Measurements from ENCODE around the gene TAF11L2. TPM values are rescaled to one million over a fixed set of nuclear protein-coding genes. Genes with fewer than 3 reads are reported as not detected.
"Not testable (repeated sequence)": the region's sequence is repeated elsewhere in the genome, so short reads cannot be mapped to it uniquely, and the experiment has no call there.

Gene TAF11L2
- total RNA-seq, 1 donor from 2014 or later = not detected

- H3K4me1 Mint-ChIP-seq (ENCODE audit: unreplicated experiment) = no peaks in the 10 kb centered on the region
- no peak for DNase-seq (ENCODE audit: low spot score)
- TF ChIP-seq, protein P1, sequence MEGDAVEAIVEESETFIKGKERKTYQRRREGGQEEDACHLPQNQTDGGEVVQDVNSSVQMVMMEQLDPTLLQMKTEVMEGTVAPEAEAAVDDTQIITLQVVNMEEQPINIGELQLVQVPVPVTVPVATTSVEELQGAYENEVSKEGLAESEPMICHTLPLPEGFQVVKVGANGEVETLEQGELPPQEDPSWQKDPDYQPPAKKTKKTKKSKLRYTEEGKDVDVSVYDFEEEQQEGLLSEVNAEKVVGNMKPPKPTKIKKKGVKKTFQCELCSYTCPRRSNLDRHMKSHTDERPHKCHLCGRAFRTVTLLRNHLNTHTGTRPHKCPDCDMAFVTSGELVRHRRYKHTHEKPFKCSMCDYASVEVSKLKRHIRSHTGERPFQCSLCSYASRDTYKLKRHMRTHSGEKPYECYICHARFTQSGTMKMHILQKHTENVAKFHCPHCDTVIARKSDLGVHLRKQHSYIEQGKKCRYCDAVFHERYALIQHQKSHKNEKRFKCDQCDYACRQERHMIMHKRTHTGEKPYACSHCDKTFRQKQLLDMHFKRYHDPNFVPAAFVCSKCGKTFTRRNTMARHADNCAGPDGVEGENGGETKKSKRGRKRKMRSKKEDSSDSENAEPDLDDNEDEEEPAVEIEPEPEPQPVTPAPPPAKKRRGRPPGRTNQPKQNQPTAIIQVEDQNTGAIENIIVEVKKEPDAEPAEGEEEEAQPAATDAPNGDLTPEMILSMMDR (IDR thresholded peaks at IDR 0.05; ENCODE audit: unreplicated experiment) = no peak
- no peaks in the 10 kb centered on the region for H3K27me3 Mint-ChIP-seq (ENCODE audit: unreplicated experiment)
- no peak overlapping the region for H3K27ac Mint-ChIP-seq (ENCODE audit: unreplicated experiment)
- no peaks in the 10 kb centered on the region for H3K36me3 Mint-ChIP-seq (ENCODE audit: low read depth, unreplicated experiment)
- no peaks in the 10 kb centered on the region for H3K9me3 Mint-ChIP-seq (ENCODE audit: unreplicated experiment)
- H3K4me3 Mint-ChIP-seq (ENCODE audit: unreplicated experiment) = no peak overlapping the region
Observed at GRCh38 chr5:17470064-17470463, 28.0 kb upstream of the TAF11L2 start.

DNA sequence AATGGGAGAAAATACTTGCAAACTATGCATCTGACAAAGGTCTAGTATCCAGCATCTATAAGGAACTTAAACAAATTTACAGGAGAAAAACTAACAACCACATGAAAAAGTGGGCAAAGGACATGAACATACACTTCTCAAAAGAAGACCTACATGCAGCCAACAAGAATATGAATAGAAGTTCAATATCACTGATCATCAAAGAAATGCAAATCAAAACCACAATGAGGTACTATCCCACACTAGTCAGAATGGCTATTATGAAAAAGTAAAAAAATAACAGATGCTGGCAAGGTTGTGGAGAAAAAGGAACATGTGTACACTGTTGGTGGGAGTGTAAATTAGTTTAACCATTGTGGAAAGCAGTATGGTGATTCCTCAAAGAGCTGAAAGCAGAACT, 23.0 kb upstream of the TAF11L2 start:
- not testable (repeated sequence) for H3K27me3 Mint-ChIP-seq (ENCODE audit: unreplicated experiment); H3K9me3 Mint-ChIP-seq (ENCODE audit: unreplicated experiment); H3K4me1 Mint-ChIP-seq (ENCODE audit: unreplicated experiment); DNase-seq (ENCODE audit: low spot score); H3K4me3 Mint-ChIP-seq (ENCODE audit: unreplicated experiment); H3K36me3 Mint-ChIP-seq (ENCODE audit: low read depth, unreplicated experiment); H3K27ac Mint-ChIP-seq (ENCODE audit: unreplicated experiment)

GRCh38 chr5:17477043-17477442, 21.0 kb upstream of the TAF11L2 start:
- DNase-seq (ENCODE audit: low spot score) = no peak
- Mint-ChIP-seq H3K27ac (ENCODE audit: unreplicated experiment) (no peak overlapping the region), H3K4me3 (ENCODE audit: unreplicated experiment) (no peak overlapping the region), H3K27me3 (ENCODE audit: unreplicated experiment) (peaks cover 8% of the 10 kb centered on the region), H3K4me1 (ENCODE audit: unreplicated experiment) (peaks cover 2% of the 10 kb centered on the region), H3K36me3 (ENCODE audit: low read depth, unreplicated experiment) (no peaks in the 10 kb centered on the region), H3K9me3 (ENCODE audit: unreplicated experiment) (no peaks in the 10 kb centered on the region)
- TF ChIP-seq, protein P1 (IDR thresholded peaks at IDR 0.05; ENCODE audit: unreplicated experiment) = no peak

- TF ChIP-seq, protein P1 (IDR thresholded peaks at IDR 0.05; ENCODE audit: unreplicated experiment) = no peak
- H3K36me3 Mint-ChIP-seq (ENCODE audit: low read depth, unreplicated experiment) = no peaks in the 10 kb centered on the region
- no peak overlapping the region for H3K27ac Mint-ChIP-seq (ENCODE audit: unreplicated experiment)
- H3K9me3 Mint-ChIP-seq (ENCODE audit: unreplicated experiment) = no peaks in the 10 kb centered on the region
- no peak overlapping the region for H3K4me3 Mint-ChIP-seq (ENCODE audit: unreplicated experiment)
- H3K4me1 Mint-ChIP-seq (ENCODE audit: unreplicated experiment) = peaks cover 2% of the 10 kb centered on the region
- DNase-seq (ENCODE audit: low spot score) = no peak
- peaks cover 8% of the 10 kb centered on the region for H3K27me3 Mint-ChIP-seq (ENCODE audit: unreplicated experiment)
Observed at GRCh38 chr5:17477573-17478265, 20.3 kb upstream of the TAF11L2 start.

DNA sequence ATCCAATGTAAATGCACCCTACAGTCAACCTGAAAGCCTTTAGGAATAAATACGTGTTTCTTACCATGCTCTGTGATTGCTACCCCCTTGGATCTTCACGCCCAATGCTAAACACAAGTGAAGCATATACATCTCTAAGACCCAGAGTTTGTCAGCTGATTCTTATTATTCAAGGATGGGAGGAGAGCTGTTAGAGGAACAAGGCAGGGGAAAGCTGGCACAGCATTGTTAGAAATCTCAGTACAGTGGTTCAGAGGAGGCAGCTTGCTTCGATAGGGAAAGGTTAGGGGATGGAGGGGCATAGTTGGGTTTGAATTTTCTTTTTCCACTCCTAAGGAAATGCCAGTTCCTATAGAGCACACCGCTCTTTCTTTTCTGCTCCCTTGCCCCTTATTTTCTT, 16.7 kb upstream of the TAF11L2 start:
- Mint-ChIP-seq H3K27me3 (ENCODE audit: unreplicated experiment) (peaks cover 8% of the 10 kb centered on the region), H3K27ac (ENCODE audit: unreplicated experiment) (no peak overlapping the region), H3K4me3 (ENCODE audit: unreplicated experiment) (no peak overlapping the region), H3K4me1 (ENCODE audit: unreplicated experiment) (peaks cover 2% of the 10 kb centered on the region), H3K36me3 (ENCODE audit: low read depth, unreplicated experiment) (no peaks in the 10 kb centered on the region), H3K9me3 (ENCODE audit: unreplicated experiment) (no peaks in the 10 kb centered on the region)
- TF ChIP-seq, protein P1 (IDR thresholded peaks at IDR 0.05; ENCODE audit: unreplicated experiment) = no peak
- no peak for DNase-seq (ENCODE audit: low spot score)

Data from endothelial cell (in vitro differentiated cells).